Transverse colon (tissue), 3 donors: ENCODE measurements around the gene SPACA1.

ENCODE experiments used
- EP300 ChIP-seq: sonication (generic); formaldehyde crosslinking; IDR thresholded peaks from one replicate; pipeline ENCODE4 v1.6.1; 2017; ENCODE audit warnings: antibody characterized with exemption, low read depth
- POLR2A ChIP-seq: fragments of 450-650 bp; IDR thresholded peaks from one replicate; pipeline ENCODE4 v1.6.1; 2016; ENCODE audit warnings: antibody characterized with exemption, mild to moderate bottlenecking, moderate library complexity
- POLR2AphosphoS5 ChIP-seq, 3 donors: sonication (generic); formaldehyde crosslinking; IDR thresholded peaks; one replicate each; pipeline ENCODE4 v1.6.1; 2016; ENCODE audit warnings: antibody characterized with exemption in 3 of 3

- TF ChIP-seq POLR2A (no peak), EP300 (no peak), POLR2AphosphoS5 (IDR thresholded peaks at IDR 0.05) (no peak)
These were observed 42.1 kb downstream of the SPACA1 start for GRCh38 chr6:88089708-88090107.
